GM23248 (cell line): ENCODE data around the gene PRICKLE3. TPM values are rescaled to one million over a fixed set of nuclear protein-coding genes. Genes with fewer than 3 reads are reported as not detected.

Experiments
- DNase-seq: peaks from one replicate; pipeline ENCODE4 v3.0.0-alpha.2; 2015
- H2AFZ ChIP-seq: fragments of 200-600 bp; sonication (generic); 2 replicates; pipeline ENCODE4 v1.6.1; 2016; ENCODE audit warnings: antibody characterized with exemption
- H3F3A ChIP-seq: fragments of 200-600 bp; sonication (generic); 2 replicates; pipeline ENCODE4 v1.6.1; 2016; ENCODE audit warnings: mild to moderate bottlenecking, antibody characterized with exemption, mixed run types; ENCODE audit not compliant: insufficient read depth
- H3K27ac ChIP-seq: fragments of 200-600 bp; sonication (generic); 2 replicates; pipeline ENCODE4 v1.5.1; 2016; ENCODE audit warnings: mild to moderate bottlenecking
- H3K27me3 ChIP-seq: fragments of 200-600 bp; sonication (generic); replicated peaks from 2 replicates; pipeline ENCODE4 v1.6.1; 2016; ENCODE audit warnings: mild to moderate bottlenecking; ENCODE audit not compliant: insufficient read depth
- H3K36me3 ChIP-seq: fragments of 200-600 bp; sonication (generic); 2 replicates; pipeline ENCODE4 v1.6.1; 2016; ENCODE audit warnings: low read depth, mild to moderate bottlenecking
- H3K4me1 ChIP-seq: fragments of 200-600 bp; sonication (generic); 2 replicates; pipeline ENCODE4 v1.6.1; 2016; ENCODE audit warnings: mild to moderate bottlenecking; ENCODE audit not compliant: insufficient read depth
- H3K4me2 ChIP-seq: fragments of 200-600 bp; sonication (generic); one replicate; pipeline ENCODE4 v1.6.1; 2016; ENCODE audit warnings: mild to moderate bottlenecking; ENCODE audit not compliant: unreplicated experiment
- H3K4me3 ChIP-seq: fragments of 200-600 bp; sonication (generic); 2 replicates; pipeline ENCODE4 v1.5.1; 2016; ENCODE audit warnings: mild to moderate bottlenecking
- H3K79me2 ChIP-seq: fragments of 200-600 bp; sonication (generic); 2 replicates; pipeline ENCODE4 v1.6.1; 2016; ENCODE audit warnings: mild to moderate bottlenecking; ENCODE audit not compliant: insufficient read depth
- H3K9ac ChIP-seq: fragments of 200-600 bp; sonication (generic); 2 replicates; pipeline ENCODE4 v1.6.1; 2016; ENCODE audit warnings: mild to moderate bottlenecking
- H3K9me2 ChIP-seq: fragments of 200-600 bp; sonication (generic); 2 replicates; pipeline ENCODE4 v1.6.1; 2016; ENCODE audit warnings: mixed run types, mild to moderate bottlenecking, moderate library complexity; ENCODE audit not compliant: insufficient read depth
- H3K9me3 ChIP-seq: fragments of 200-600 bp; sonication (generic); one replicate; pipeline ENCODE4 v1.6.1; 2017; ENCODE audit warnings: low read depth
- H4K20me1 ChIP-seq: fragments of 200-600 bp; sonication (generic); 2 replicates; pipeline ENCODE4 v1.6.0; 2016; ENCODE audit not compliant: insufficient read depth
- EZH2 ChIP-seq: fragments of 200-600 bp; sonication (generic); IDR thresholded peaks from 2 replicates; pipeline ENCODE4 v1.6.1; 2018; ENCODE audit warnings: antibody characterized with exemption, mild to moderate bottlenecking; ENCODE audit not compliant: insufficient read depth, poor library complexity, severe bottlenecking
- EZH2phosphoT487 ChIP-seq: fragments of 200-600 bp; sonication (generic); IDR thresholded peaks from 2 replicates; pipeline ENCODE4 v1.6.1; 2018; ENCODE audit warnings: antibody characterized with exemption, moderate library complexity, mild to moderate bottlenecking, low read depth; ENCODE audit not compliant: insufficient read depth
- WGBS, 2 experiments: methylation state at CpG; one replicate each; pipeline ENCODE4 v1.1.6; 2015 to 2017; ENCODE audit warnings: low lambda C conversion rate in 2 of 2, low coverage in 1 of 2; ENCODE audit errors: missing lambda C conversion rate in 2 of 2; 5-methylcytosine and 5-hydroxymethylcytosine counted together
- in situ Hi-C: fragments of 300-500 bp; cut with MboI; formaldehyde crosslinking; loops from 2 replicates; pipeline ENCODE4 v1.15.0; 2020
- polyA plus RNA-seq: library from polyadenylated mRNA; unstranded; fragments of >200 nt; fragmentation: Nextera tagmentation; extraction: Ambion mirVana; gene quantifications from 2 replicates; pipeline ENCODE4 v1.2.1, GENCODE V29; 2016
- total RNA-seq: library from RNA; depleted of rRNA; stranded (reverse); fragments of >200 nt; shearing (Covaris generic); gene quantifications from 2 replicates; pipeline ENCODE4 v1.2.3, GENCODE V29; 2014

Gene PRICKLE3
- total and polyA plus RNA-seq, 2 experiments from 2014 or later = 5.1 to 10.8 TPM

GRCh38 chrX:49205443-49205842 is 19.3 kb upstream of the PRICKLE3 start:
- H2AFZ ChIP-seq = no peak overlapping the region
- no peaks in the 10 kb centered on the region for H3K9me2 ChIP-seq
- no peaks in the 10 kb centered on the region for H3K4me1 ChIP-seq
- H3K79me2 ChIP-seq = no peaks in the 10 kb centered on the region
- no peaks in the 10 kb centered on the region for H3K27me3 ChIP-seq
- no peak for DNase-seq
- no peaks in the 10 kb centered on the region for H3K36me3 ChIP-seq
- no peak overlapping the region for H3K4me2 ChIP-seq
- no peak overlapping the region for H3K27ac ChIP-seq
- in situ Hi-C loops = no loop called here
- H4K20me1 ChIP-seq = no peaks in the 10 kb centered on the region
- H3K9ac ChIP-seq = no peak overlapping the region
- 44 to 46% methylated on average over 5 to 13 of the region's 13 CpGs for WGBS, 2 experiments
- no peaks in the 10 kb centered on the region for H3K9me3 ChIP-seq
- H3K4me3 ChIP-seq = no peak overlapping the region
- H3F3A ChIP-seq = no peaks in the 10 kb centered on the region
- TF ChIP-seq EZH2 (no peak), EZH2phosphoT487 (no peak)

- Histone ChIP-seq H3K9me2 (no peaks in the 10 kb centered on the region), H3K27ac (no peak overlapping the region), H3F3A (no peaks in the 10 kb centered on the region), H4K20me1 (no peaks in the 10 kb centered on the region), H3K9me3 (no peaks in the 10 kb centered on the region), H3K36me3 (no peaks in the 10 kb centered on the region), H3K4me3 (no peak overlapping the region), H3K79me2 (no peaks in the 10 kb centered on the region), H3K9ac (no peak overlapping the region), H3K4me2 (no peak overlapping the region), H3K27me3 (no peaks in the 10 kb centered on the region), H3K4me1 (no peaks in the 10 kb centered on the region), H2AFZ (no peak overlapping the region)
- in situ Hi-C loops = no loop called here
- 0 to 30% methylated on average over 3 to 4 of the region's 4 CpGs for WGBS, 2 experiments
- TF ChIP-seq EZH2phosphoT487 = no peak
- TF ChIP-seq EZH2 = no peak
- DNase-seq = no peak
These were observed 18.5 kb upstream of the PRICKLE3 start for GRCh38 chrX:49204709-49205108.

GRCh38 chrX:49204017-49204416 is 17.8 kb upstream of the PRICKLE3 start:
- Histone ChIP-seq H3K9me3 (no peaks in the 10 kb centered on the region), H3K27me3 (no peaks in the 10 kb centered on the region), H3K9ac (no peak overlapping the region), H3K36me3 (no peaks in the 10 kb centered on the region), H3K79me2 (no peaks in the 10 kb centered on the region), H3K27ac (no peak overlapping the region), H4K20me1 (no peaks in the 10 kb centered on the region), H3K4me2 (no peak overlapping the region), H3K4me1 (no peaks in the 10 kb centered on the region), H3K4me3 (no peak overlapping the region), H2AFZ (no peak overlapping the region), H3F3A (no peaks in the 10 kb centered on the region), H3K9me2 (no peaks in the 10 kb centered on the region)
- WGBS, 2 experiments = 61 to 68% methylated on average over 6 of the region's 6 CpGs
- in situ Hi-C loops = no loop called here
- no peak for DNase-seq
- TF ChIP-seq EZH2phosphoT487 = no peak
- no peak for TF ChIP-seq EZH2

GRCh38 chrX:49203536-49203935 is 17.4 kb upstream of the PRICKLE3 start:
- no peaks in the 10 kb centered on the region for H3K79me2 ChIP-seq
- H3K4me1 ChIP-seq = no peaks in the 10 kb centered on the region
- H3K4me3 ChIP-seq = no peak overlapping the region
- no peak overlapping the region for H2AFZ ChIP-seq
- in situ Hi-C loops = no loop called here
- no peaks in the 10 kb centered on the region for H3K9me2 ChIP-seq
- no peak for DNase-seq
- no peaks in the 10 kb centered on the region for H3K36me3 ChIP-seq
- no peak overlapping the region for H3K9ac ChIP-seq
- no peaks in the 10 kb centered on the region for H4K20me1 ChIP-seq
- 45 to 55% methylated on average over 3 of the region's 3 CpGs for WGBS, 2 experiments
- H3K27ac ChIP-seq = no peak overlapping the region
- no peaks in the 10 kb centered on the region for H3F3A ChIP-seq
- H3K27me3 ChIP-seq = no peaks in the 10 kb centered on the region
- no peak overlapping the region for H3K4me2 ChIP-seq
- TF ChIP-seq EZH2phosphoT487 (no peak), EZH2 (no peak)
- H3K9me3 ChIP-seq = no peaks in the 10 kb centered on the region

- in situ Hi-C loops = no loop called here
- Histone ChIP-seq H3K27me3 (no peaks in the 10 kb centered on the region), H3K4me3 (no peak overlapping the region), H3F3A (no peaks in the 10 kb centered on the region), H3K9ac (no peak overlapping the region), H3K79me2 (no peaks in the 10 kb centered on the region), H3K9me2 (no peaks in the 10 kb centered on the region), H3K36me3 (no peaks in the 10 kb centered on the region), H3K4me2 (no peak overlapping the region), H2AFZ (no peak overlapping the region), H3K27ac (no peak overlapping the region), H3K4me1 (no peaks in the 10 kb centered on the region), H4K20me1 (no peaks in the 10 kb centered on the region), H3K9me3 (no peaks in the 10 kb centered on the region)
- 75 to 85% methylated on average over 2 of the region's 2 CpGs for WGBS, 2 experiments
- TF ChIP-seq EZH2 = no peak
- no peak for TF ChIP-seq EZH2phosphoT487
- no peak for DNase-seq
These were observed 15.8 kb upstream of the PRICKLE3 start for GRCh38 chrX:49202022-49202421.
